HepG2 (cell line): ENCODE measurements around the gene BRAT1. TPM values are rescaled to one million over a fixed set of nuclear protein-coding genes. Genes with fewer than 3 reads are reported as not detected.
"Not testable (repeated sequence)": the region's sequence is repeated elsewhere in the genome, so short reads cannot be mapped to it uniquely, and the experiment has no call there.

ENCODE experiments used
- ATAC-seq: fragments of 200-7000 bp; cut with Tn5 transposase; 3 replicates; pipeline ENCODE4 v1.9.1; 2020; ENCODE audit warnings: mild to moderate bottlenecking, moderate library complexity
- BruUV-seq: library from RNA; stranded (reverse); fragments of 400-500 nt; replicated peaks from 2 replicates; lab custom pipeline; 2021; lab: Mats Ljungman, UMichigan
- CTCF ChIA-PET: fragments of 300-600 bp; formaldehyde crosslinking; extraction: SDS; loops from one replicate; lab custom pipeline; 2021; ENCODE audit warnings: low total read pairs, inconsistent platforms, low intra/inter-chr PET ratio; lab: Yijun Ruan, JAX
- POLR2A ChIA-PET: fragments of 350-600 bp; sonication (Branson Sonifier 250); formaldehyde crosslinking; loops from one replicate; lab custom pipeline; 2020; ENCODE audit warnings: antibody characterized with exemption, inconsistent platforms; lab: Yijun Ruan, JAX
- DNase-seq: peaks from one replicate; pipeline ENCODE4 v3.0.0-alpha.2; 2015; ENCODE audit warnings: low spot score
- FAIRE-seq: peaks from 3 replicates; lab custom pipeline; 2011; peaks lifted over from hg19 to GRCh38; lab: Jason Lieb, UNC
- H2AFZ ChIP-seq: one replicate; pipeline ENCODE4 v1.6.1; 2011; ENCODE audit warnings: low read length, inconsistent platforms
- H3K27ac ChIP-seq: fragments of 300-600 bp; 3 replicates; pipeline ENCODE4 v1.8.0; 2011; ENCODE audit warnings: mixed run types, mild to moderate bottlenecking, mixed read lengths, low read length, inconsistent platforms; ENCODE audit not compliant: insufficient read depth; ENCODE audit errors: extremely low read length
- H3K27me3 ChIP-seq, 2 experiments: fragments of 200-600 bp in 1 of 2; 2 replicates in 1 of 2; 3 replicates in 1 of 2; pipeline versions ENCODE4 v1.6.0 to v1.8.0; 2011; ENCODE audit warnings: low read length in 2 of 2, mild to moderate bottlenecking in 2 of 2, moderate library complexity in 2 of 2, inconsistent platforms in 1 of 2; ENCODE audit not compliant: insufficient read depth in 2 of 2, control insufficient read depth in 1 of 2
- H3K36me3 ChIP-seq, 2 experiments: fragments of 200-600 bp in 1 of 2; replicated peaks in 1 of 2; 2 replicates in 1 of 2; 3 replicates in 1 of 2; pipeline versions ENCODE4 v1.5.1 to v1.8.0; 2011; ENCODE audit warnings: low read length in 2 of 2, inconsistent platforms in 1 of 2; ENCODE audit not compliant: insufficient read depth in 2 of 2, control insufficient read depth in 1 of 2
- H3K4me1 ChIP-seq: 2 replicates; pipeline ENCODE4 v1.5.1; 2012; ENCODE audit warnings: low read length, inconsistent platforms; ENCODE audit not compliant: insufficient read depth
- H3K4me2 ChIP-seq: 2 replicates; pipeline ENCODE4 v1.6.0; 2011; ENCODE audit warnings: low read depth, low read length, inconsistent platforms
- H3K4me3 ChIP-seq, 3 experiments: fragments of 200-600 bp in 1 of 3; sonication (generic), shearing (Covaris generic) in 1 of 3; replicated peaks in 1 of 3; 2 replicates each; pipeline ENCODE4 v1.5.1; 2011 to 2016; ENCODE audit warnings: low read length in 3 of 3, inconsistent platforms in 2 of 3, low read depth in 2 of 3, mild to moderate bottlenecking in 2 of 3, control low read depth in 1 of 3, mixed read lengths in 1 of 3; ENCODE audit not compliant: insufficient read depth in 1 of 3
- H3K79me2 ChIP-seq: one replicate; pipeline ENCODE4 v1.6.1; 2011; ENCODE audit warnings: low read length, inconsistent platforms; ENCODE audit not compliant: insufficient read depth
- H3K9ac ChIP-seq: 2 replicates; pipeline ENCODE4 v1.6.0; 2011; ENCODE audit warnings: mild to moderate bottlenecking, low read depth, low read length, inconsistent platforms; ENCODE audit not compliant: insufficient read depth
- H3K9me3 ChIP-seq: 2 replicates; pipeline ENCODE4 v1.5.1; 2012; ENCODE audit warnings: mild to moderate bottlenecking, low read length
- H4K20me1 ChIP-seq: 2 replicates; pipeline ENCODE4 v1.6.0; 2011; ENCODE audit warnings: inconsistent platforms, mild to moderate bottlenecking, low read length, moderate library complexity; ENCODE audit not compliant: insufficient read depth
- ZNF629 ChIP-seq: sonication (generic); formaldehyde crosslinking; conservative IDR thresholded peaks from 2 replicates; pipeline ENCODE4 v1.5.0; 2020; ENCODE audit warnings: missing genetic modification reagents
- WGBS: methylation state at CpG from one replicate; pipeline ENCODE4 v1.1.6; 2017; ENCODE audit warnings: low lambda C conversion rate; 5-methylcytosine and 5-hydroxymethylcytosine counted together
- in situ Hi-C: cut with HindIII; loops from 2 replicates; pipeline ENCODE4 v1.10.0; 2017; ENCODE audit warnings: low pct_unique_long_range_greater_than_20kb; ENCODE audit not compliant: extremely low pct_ligation_motif_present
- intact Hi-C: fragments of 100-400 bp; cut with micrococcal nuclease; formaldehyde crosslinking; loops from one replicate; pipeline ENCODE4 v1.10.0; 2022; ENCODE audit not compliant: unreplicated experiment
- polyA plus RNA-seq, 8 experiments: library from polyadenylated mRNA; depleted of rRNA in 3 of 8; stranded (reverse) in 7 of 8; unstranded in 1 of 8; fragments of >200 nt; fragmentation: Illumina TruSeq in 4 of 8; extraction: Trizol in 4 of 8; gene quantifications; 2 replicates each; pipeline versions ENCODE4 v1.2.1 to v1.2.3, GENCODE V29; 2011 to 2016; ENCODE audit warnings: low read depth in 4 of 8, missing spikeins in 1 of 8, mixed read lengths in 1 of 8; ENCODE audit not compliant: insufficient read depth in 1 of 8
- total RNA-seq, 5 experiments: library from RNA; depleted of rRNA; stranded (reverse); fragments of >200 nt; fragmentation: Illumina TruSeq; extraction: Trizol; gene quantifications; 2 replicates each; pipeline ENCODE4 v1.2.3, GENCODE V29; 2016; ENCODE audit warnings: low read depth in 1 of 5

Gene BRAT1
- total and polyA plus RNA-seq, 2 of the 13 experiments (the other 11 are each of a cell fraction or from before 2014, with no cell fraction given) = 10.2 to 20.3 TPM

DNA sequence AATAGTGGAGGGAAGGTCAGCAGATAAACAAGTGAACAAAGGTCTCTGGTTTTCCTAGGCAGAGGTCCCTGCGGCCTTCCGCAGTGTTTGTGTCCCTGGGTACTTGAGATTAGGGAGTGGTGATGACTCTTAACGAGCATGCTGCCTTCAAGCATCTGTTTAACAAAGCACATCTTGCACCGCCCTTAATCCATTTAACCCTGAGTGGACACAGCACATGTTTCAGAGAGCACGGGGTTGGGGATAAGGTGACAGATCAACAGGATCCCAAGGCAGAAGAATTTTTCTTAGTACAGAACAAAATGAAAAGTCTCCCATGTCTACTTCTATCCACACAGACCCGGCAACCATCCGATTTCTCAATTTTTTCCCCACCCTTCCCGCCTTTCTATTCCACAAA is 21.8 kb downstream of the BRAT1 start:
- FAIRE-seq, H3K27ac ChIP-seq, CTCF ChIA-PET, DNase-seq, H2AFZ ChIP-seq, H3K4me3 ChIP-seq, H3K36me3 ChIP-seq, intact Hi-C loops, H3K9me3 ChIP-seq, POLR2A ChIA-PET, H4K20me1 ChIP-seq, ATAC-seq, in situ Hi-C loops, H3K9ac ChIP-seq, H3K4me2 ChIP-seq, H3K79me2 ChIP-seq, BruUV-seq: not testable (repeated sequence)
- Histone ChIP-seq H3K4me1 (peaks cover 25% of the 10 kb centered on the region), H3K27me3 (peaks cover 0 to 11% of the 10 kb centered on the region in 2 experiments; a peak in 1 of 5 replicates)
- WGBS = 2% methylated on average over 5 of the region's 8 CpGs

DNA sequence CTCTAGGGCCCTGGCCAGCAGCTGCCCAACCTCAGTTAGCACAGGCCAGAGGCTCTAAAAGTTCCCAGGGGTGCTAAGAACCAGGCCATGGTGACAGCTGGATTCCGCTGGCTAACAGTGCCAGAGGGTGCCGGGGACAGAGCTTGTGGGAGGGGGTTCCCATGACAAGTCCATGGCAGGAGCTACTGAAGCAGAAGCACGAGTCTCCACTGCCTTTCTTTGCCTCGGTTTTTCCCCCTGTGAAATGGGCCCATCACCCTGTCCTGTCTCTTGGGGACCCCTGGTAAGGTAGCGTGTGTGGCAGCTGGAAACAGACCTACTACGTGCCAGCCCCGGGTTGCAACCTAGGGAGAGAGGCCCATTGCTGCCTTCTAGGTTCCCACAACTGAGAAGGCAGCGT is 22.5 kb downstream of the BRAT1 start:
- H3K4me3 ChIP-seq, H3K9ac ChIP-seq, DNase-seq, H3K9me3 ChIP-seq, in situ Hi-C loops, H3K4me2 ChIP-seq, intact Hi-C loops, BruUV-seq, POLR2A ChIA-PET, H3K36me3 ChIP-seq, CTCF ChIA-PET, FAIRE-seq, H3K79me2 ChIP-seq, H4K20me1 ChIP-seq, H2AFZ ChIP-seq, H3K27ac ChIP-seq, ATAC-seq: not testable (repeated sequence)
- peak; percentile 62 for TF ChIP-seq ZNF629
- no CpG with 5 or more reads among the region's 8 CpGs for WGBS
- Histone ChIP-seq H3K27me3 (peaks cover 0 to 11% of the 10 kb centered on the region in 2 experiments; a peak in 1 of 5 replicates), H3K4me1 (peaks cover 33% of the 10 kb centered on the region)

DNA sequence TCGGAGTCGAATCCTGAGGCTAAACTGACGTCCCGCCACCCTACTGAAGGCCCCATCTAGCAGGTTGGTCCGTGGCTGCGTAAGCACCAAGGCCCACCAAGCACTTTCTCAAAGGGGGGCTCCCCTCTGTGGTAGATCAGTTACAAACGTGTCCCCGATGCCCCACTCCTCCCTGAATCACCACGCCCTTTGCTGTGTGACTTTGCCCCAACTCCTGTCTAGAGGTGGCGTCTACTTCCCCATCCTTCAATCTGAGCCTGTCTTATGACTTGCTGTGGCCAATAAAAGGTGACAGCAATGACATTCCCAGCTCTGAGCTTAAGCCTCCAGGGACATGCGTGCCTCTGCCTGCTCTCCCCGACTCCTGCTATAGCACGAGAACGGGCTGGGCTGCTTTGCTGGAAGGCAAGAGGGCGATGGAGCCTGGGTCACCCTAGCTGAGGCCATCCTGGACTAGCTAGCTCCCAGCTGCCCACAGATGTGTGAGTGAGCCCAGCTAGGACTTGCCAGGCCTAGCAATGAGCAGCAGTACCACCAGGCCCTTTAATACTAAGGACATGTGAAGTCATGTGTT is 23.0 kb downstream of the BRAT1 start:
- BruUV-seq, H3K79me2 ChIP-seq, CTCF ChIA-PET, in situ Hi-C loops, H3K4me3 ChIP-seq, FAIRE-seq, H3K9ac ChIP-seq, H3K4me2 ChIP-seq, H3K9me3 ChIP-seq, H3K27ac ChIP-seq, intact Hi-C loops, ATAC-seq, DNase-seq, H4K20me1 ChIP-seq, POLR2A ChIA-PET, H2AFZ ChIP-seq, H3K36me3 ChIP-seq: not testable (repeated sequence)
- peaks cover 38% of the 10 kb centered on the region for H3K4me1 ChIP-seq
- WGBS = 48% methylated on average over 9 of the region's 15 CpGs
- H3K27me3 ChIP-seq = peaks cover 0 to 11% of the 10 kb centered on the region in 2 experiments; a peak in 1 of 5 replicates

DNA sequence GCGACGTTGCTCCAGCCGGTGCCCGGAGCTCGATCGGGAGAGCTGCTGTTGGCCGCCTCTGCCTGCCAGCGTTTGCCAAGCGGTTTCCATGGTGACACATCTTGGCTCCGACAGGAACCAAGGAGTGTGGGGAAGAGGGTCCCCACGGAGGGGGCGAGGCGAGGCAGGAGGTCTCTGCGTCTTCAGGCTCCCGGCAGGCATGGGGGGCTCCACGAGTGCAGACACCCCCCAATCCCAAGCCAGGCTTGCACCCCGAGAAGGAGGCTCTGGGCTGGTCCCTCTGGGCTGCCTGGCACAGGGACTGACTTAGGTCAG is 23.6 kb downstream of the BRAT1 start:
- FAIRE-seq, H2AFZ ChIP-seq, H3K36me3 ChIP-seq, H3K9me3 ChIP-seq, DNase-seq, ATAC-seq, H3K79me2 ChIP-seq, CTCF ChIA-PET, in situ Hi-C loops, intact Hi-C loops, BruUV-seq, H3K4me3 ChIP-seq, H4K20me1 ChIP-seq, H3K4me2 ChIP-seq, H3K9ac ChIP-seq, POLR2A ChIA-PET, H3K27ac ChIP-seq: not testable (repeated sequence)
- Histone ChIP-seq H3K4me1 (peaks cover 40% of the 10 kb centered on the region), H3K27me3 (peaks cover 0 to 11% of the 10 kb centered on the region in 2 experiments; a peak in 1 of 5 replicates)
- 85% methylated on average over 4 of the region's 17 CpGs for WGBS
